Skeletal muscle satellite cell (primary cell): ENCODE data around the gene CNFN.

Experiments
- H3K27me3 ChIP-seq: 2 replicates; pipeline ENCODE4 v1.7.0; 2013; ENCODE audit warnings: low read length; ENCODE audit not compliant: control insufficient read depth, insufficient read depth
- H3K36me3 ChIP-seq: 2 replicates; pipeline ENCODE4 v1.7.0; 2013; ENCODE audit warnings: mild to moderate bottlenecking, control low read depth, low read length; ENCODE audit not compliant: insufficient read depth
- H3K4me1 ChIP-seq: 2 replicates; pipeline ENCODE4 v1.7.0; 2013; ENCODE audit warnings: low read length; ENCODE audit not compliant: control insufficient read depth, insufficient read depth
- H3K4me2 ChIP-seq: 2 replicates; pipeline ENCODE4 v1.7.0; 2013; ENCODE audit warnings: mild to moderate bottlenecking, low read length
- H3K4me3 ChIP-seq: 2 replicates; pipeline ENCODE4 v1.7.0; 2013; ENCODE audit warnings: low read length
- H3K9ac ChIP-seq: 2 replicates; pipeline ENCODE4 v1.7.0; 2013; ENCODE audit warnings: mild to moderate bottlenecking, low read depth, low read length, moderate library complexity
- H3K9me3 ChIP-seq: replicated peaks from 2 replicates; pipeline ENCODE4 v1.7.0; 2013; ENCODE audit warnings: mild to moderate bottlenecking, control low read depth, low read length

CNFN gene

GRCh38 chr19:42422901-42423461, 32.9 kb upstream of the CNFN start:
- no peaks in the 10 kb centered on the region for H3K9me3 ChIP-seq
- peak overlapping the region; percentile 52 for H3K9ac ChIP-seq
- peak overlapping the region; percentile 78 for H3K4me3 ChIP-seq
- H3K36me3 ChIP-seq: no peaks in the 10 kb centered on the region
- peaks cover 24% of the 10 kb centered on the region for H3K4me1 ChIP-seq
- H3K27me3 ChIP-seq: no peaks in the 10 kb centered on the region
- H3K4me2 ChIP-seq: peak overlapping the region; percentile 87

GRCh38 chr19:42422092-42422900, 32.2 kb upstream of the CNFN start:
- H3K4me1 ChIP-seq: peaks cover 24% of the 10 kb centered on the region
- H3K36me3 ChIP-seq: no peaks in the 10 kb centered on the region
- H3K4me3 ChIP-seq: peak overlapping the region; percentile 78
- H3K27me3 ChIP-seq: no peaks in the 10 kb centered on the region
- no peak overlapping the region for H3K9ac ChIP-seq
- H3K4me2 ChIP-seq: peak overlapping the region; percentile 87
- H3K9me3 ChIP-seq: no peaks in the 10 kb centered on the region

GRCh38 chr19:42421591-42422031, 31.5 kb upstream of the CNFN start:
- no peaks in the 10 kb centered on the region for H3K27me3 ChIP-seq
- no peak overlapping the region for H3K9ac ChIP-seq

GRCh38 chr19:42421101-42421500, 31.0 kb upstream of the CNFN start:
- Histone ChIP-seq H3K4me2 (no peak overlapping the region), H3K4me3 (no peak overlapping the region), H3K36me3 (no peaks in the 10 kb centered on the region), H3K9ac (no peak overlapping the region), H3K27me3 (no peaks in the 10 kb centered on the region), H3K9me3 (no peaks in the 10 kb centered on the region), H3K4me1 (peaks cover 24% of the 10 kb centered on the region)

More at GRCh38 chr19:42421591-42422031, 31.5 kb upstream of the CNFN start:
- Histone ChIP-seq H3K4me2 (no peak overlapping the region), H3K36me3 (no peaks in the 10 kb centered on the region), H3K9me3 (no peaks in the 10 kb centered on the region), H3K4me3 (no peak overlapping the region), H3K4me1 (peaks cover 24% of the 10 kb centered on the region)

GRCh38 chr19:42420055-42420544, 30.0 kb upstream of the CNFN start:
- H3K9ac ChIP-seq: no peak overlapping the region
- H3K9me3 ChIP-seq: no peaks in the 10 kb centered on the region
- H3K36me3 ChIP-seq: no peaks in the 10 kb centered on the region
- H3K4me1 ChIP-seq: peaks cover 24% of the 10 kb centered on the region
- no peak overlapping the region for H3K4me3 ChIP-seq
- no peak overlapping the region for H3K4me2 ChIP-seq
- H3K27me3 ChIP-seq: no peaks in the 10 kb centered on the region

- Histone ChIP-seq H3K4me2 (no peak overlapping the region), H3K4me1 (peaks cover 24% of the 10 kb centered on the region), H3K36me3 (no peaks in the 10 kb centered on the region), H3K9me3 (no peaks in the 10 kb centered on the region), H3K27me3 (no peaks in the 10 kb centered on the region), H3K4me3 (no peak overlapping the region), H3K9ac (no peak overlapping the region)
These were observed 29.2 kb upstream of the CNFN start for GRCh38 chr19:42419309-42419708.

- Histone ChIP-seq H3K4me3 (no peak overlapping the region), H3K36me3 (no peaks in the 10 kb centered on the region), H3K9me3 (no peaks in the 10 kb centered on the region), H3K4me2 (no peak overlapping the region), H3K9ac (no peak overlapping the region), H3K4me1 (peaks cover 7% of the 10 kb centered on the region), H3K27me3 (no peaks in the 10 kb centered on the region)
These were observed 22.6 kb upstream of the CNFN start for GRCh38 chr19:42412661-42413076.

- H3K9ac ChIP-seq: no peak overlapping the region
- peaks cover 7% of the 10 kb centered on the region for H3K4me1 ChIP-seq
- no peak overlapping the region for H3K4me2 ChIP-seq
- H3K4me3 ChIP-seq: no peak overlapping the region
- no peaks in the 10 kb centered on the region for H3K36me3 ChIP-seq
- no peaks in the 10 kb centered on the region for H3K27me3 ChIP-seq
- no peaks in the 10 kb centered on the region for H3K9me3 ChIP-seq
These were observed 22.1 kb upstream of the CNFN start for GRCh38 chr19:42412227-42412626.

- H3K4me2 ChIP-seq: no peak overlapping the region
- H3K4me3 ChIP-seq: no peak overlapping the region
- H3K27me3 ChIP-seq: no peaks in the 10 kb centered on the region
- H3K36me3 ChIP-seq: no peaks in the 10 kb centered on the region
- H3K9ac ChIP-seq: no peak overlapping the region
- H3K9me3 ChIP-seq: no peaks in the 10 kb centered on the region
- peaks cover 7% of the 10 kb centered on the region for H3K4me1 ChIP-seq
These were observed 21.6 kb upstream of the CNFN start for GRCh38 chr19:42411581-42412178.

- Histone ChIP-seq H3K9ac (no peak overlapping the region), H3K4me3 (no peak overlapping the region), H3K27me3 (no peaks in the 10 kb centered on the region), H3K4me2 (no peak overlapping the region), H3K9me3 (no peaks in the 10 kb centered on the region), H3K36me3 (no peaks in the 10 kb centered on the region), H3K4me1 (peaks cover 7% of the 10 kb centered on the region)
These were observed 20.3 kb upstream of the CNFN start for GRCh38 chr19:42410371-42410770.

GRCh38 chr19:42409477-42409876, 19.4 kb upstream of the CNFN start:
- H3K4me2 ChIP-seq: no peak overlapping the region
- no peaks in the 10 kb centered on the region for H3K36me3 ChIP-seq
- no peak overlapping the region for H3K9ac ChIP-seq
- no peak overlapping the region for H3K4me3 ChIP-seq
- H3K27me3 ChIP-seq: no peaks in the 10 kb centered on the region
- no peaks in the 10 kb centered on the region for H3K9me3 ChIP-seq
- H3K4me1 ChIP-seq: peaks cover 7% of the 10 kb centered on the region
